Vagina (tissue), 2 donors: ENCODE data around the gene DGCR2. TPM values are rescaled to one million over a fixed set of nuclear protein-coding genes. Genes with fewer than 3 reads are reported as not detected.
"Not testable (repeated sequence)": the region's sequence is repeated elsewhere in the genome, so short reads cannot be mapped to it uniquely, and the experiment has no call there.

Source experiments
- DNase-seq, 2 donors: peaks; one replicate each; pipeline ENCODE4 v3.0.0-alpha.2; 2017; ENCODE audit errors: extremely low spot score in 2 of 2
- H3K27ac ChIP-seq: fragments of 200-600 bp; sonication (generic); one replicate; pipeline ENCODE4 v1.5.1; 2019
- H3K27me3 ChIP-seq: fragments of 200-600 bp; sonication (generic); one replicate; pipeline ENCODE4 v1.5.1; 2019
- H3K36me3 ChIP-seq, 2 donors: fragments of 200-600 bp; sonication (generic); one replicate each; pipeline ENCODE4 v1.5.1; 2017 to 2019
- H3K4me1 ChIP-seq: fragments of 200-600 bp; sonication (generic); one replicate; pipeline ENCODE4 v1.5.1; 2019
- H3K4me3 ChIP-seq, 2 donors: fragments of 200-600 bp; sonication (generic); 1 replicate in 1 of 2; 2 replicates in 1 of 2; pipeline ENCODE4 v1.5.1; 2016 to 2019
- H3K9me3 ChIP-seq: fragments of 200-600 bp; sonication (generic); one replicate; pipeline ENCODE4 v1.5.1; 2019
- POLR2A ChIP-seq, 2 donors: fragments of 450-650 bp; IDR thresholded peaks; one replicate each; pipeline ENCODE4 v1.6.1; 2017; ENCODE audit warnings: antibody characterized with exemption in 2 of 2, mild to moderate bottlenecking in 2 of 2, moderate library complexity in 2 of 2
- POLR2AphosphoS5 ChIP-seq, 2 donors: sonication (generic); formaldehyde crosslinking; IDR thresholded peaks; one replicate each; pipeline ENCODE4 v1.9.0; 2017; ENCODE audit warnings: antibody characterized with exemption in 2 of 2, mild to moderate bottlenecking in 2 of 2, low read depth in 1 of 2; ENCODE audit not compliant: insufficient read depth in 1 of 2
- intact Hi-C: fragments of 100-400 bp; cut with DNase I; formaldehyde crosslinking; loops from one replicate; pipeline ENCODE4 v1.15.1; 2023
- total RNA-seq: library from RNA; depleted of rRNA; stranded (reverse); fragments of >200 nt; gene quantifications from one replicate; pipeline ENCODE4 v1.2.3, GENCODE V29; 2016
- TF ChIP-seq, protein P1 (sequence below), 3 experiments: fragments of 450-650 bp in 2 of 3; fragments of 200-600 bp in 1 of 3; sonication (generic) in 1 of 3; IDR thresholded peaks; one replicate each; pipeline ENCODE4 v1.5.1; 2017 to 2019; ENCODE audit warnings: antibody characterized with exemption in 3 of 3, mild to moderate bottlenecking in 2 of 3, moderate library complexity in 2 of 3

Gene DGCR2
- total RNA-seq, 1 donor from 2014 or later, result 66.3 TPM

DNA sequence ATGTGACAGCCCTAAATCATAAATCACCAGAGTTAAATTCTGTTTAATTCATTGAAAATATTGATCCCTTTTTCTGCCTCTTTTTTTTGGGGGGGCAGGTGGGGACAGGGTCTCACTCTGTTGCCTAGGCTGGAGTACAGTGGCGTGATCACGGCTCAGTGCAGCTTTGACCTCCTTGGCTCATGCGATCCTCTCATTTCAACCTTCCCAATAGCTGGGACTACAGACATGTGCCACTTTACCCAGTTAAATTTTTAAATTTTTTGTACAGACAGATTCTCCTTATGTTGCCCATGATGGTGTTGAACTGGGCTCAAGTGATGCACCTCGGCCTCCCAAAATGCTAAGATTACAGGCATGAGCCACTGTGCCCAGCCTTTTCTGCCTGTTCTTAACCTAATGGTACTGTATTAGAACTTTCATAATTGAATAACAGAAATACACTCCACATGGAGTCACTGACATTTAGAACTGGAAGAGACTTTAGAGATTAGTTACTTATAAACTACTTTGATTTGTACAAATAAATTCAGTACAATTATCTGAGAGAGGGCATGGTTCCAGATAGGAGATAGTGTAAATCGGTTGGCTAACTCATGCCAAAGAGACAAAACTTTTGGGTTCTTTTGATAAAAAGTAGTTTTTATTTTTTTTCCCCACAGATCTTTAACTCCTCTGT, 109.8 kb downstream of the DGCR2 start:
- DNase-seq, result no peak
- Histone ChIP-seq H3K27me3 (no peaks in the 10 kb centered on the region), H3K4me3 (no peak overlapping the region), H3K27ac (no peak overlapping the region), H3K36me3 (no peaks in the 10 kb centered on the region), H3K9me3 (no peaks in the 10 kb centered on the region), H3K4me1 (no peaks in the 10 kb centered on the region)
- intact Hi-C loops, result no loop called here
- TF ChIP-seq POLR2AphosphoS5 (IDR thresholded peaks at IDR 0.05; ENCODE audit: insufficient read depth in 1 of 2, low read depth in 1 of 2), result no peak
- TF ChIP-seq POLR2A (IDR thresholded peaks at IDR 0.05), result no peak
- TF ChIP-seq, protein P1, sequence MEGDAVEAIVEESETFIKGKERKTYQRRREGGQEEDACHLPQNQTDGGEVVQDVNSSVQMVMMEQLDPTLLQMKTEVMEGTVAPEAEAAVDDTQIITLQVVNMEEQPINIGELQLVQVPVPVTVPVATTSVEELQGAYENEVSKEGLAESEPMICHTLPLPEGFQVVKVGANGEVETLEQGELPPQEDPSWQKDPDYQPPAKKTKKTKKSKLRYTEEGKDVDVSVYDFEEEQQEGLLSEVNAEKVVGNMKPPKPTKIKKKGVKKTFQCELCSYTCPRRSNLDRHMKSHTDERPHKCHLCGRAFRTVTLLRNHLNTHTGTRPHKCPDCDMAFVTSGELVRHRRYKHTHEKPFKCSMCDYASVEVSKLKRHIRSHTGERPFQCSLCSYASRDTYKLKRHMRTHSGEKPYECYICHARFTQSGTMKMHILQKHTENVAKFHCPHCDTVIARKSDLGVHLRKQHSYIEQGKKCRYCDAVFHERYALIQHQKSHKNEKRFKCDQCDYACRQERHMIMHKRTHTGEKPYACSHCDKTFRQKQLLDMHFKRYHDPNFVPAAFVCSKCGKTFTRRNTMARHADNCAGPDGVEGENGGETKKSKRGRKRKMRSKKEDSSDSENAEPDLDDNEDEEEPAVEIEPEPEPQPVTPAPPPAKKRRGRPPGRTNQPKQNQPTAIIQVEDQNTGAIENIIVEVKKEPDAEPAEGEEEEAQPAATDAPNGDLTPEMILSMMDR (IDR thresholded peaks at IDR 0.05), result no peak

DNA sequence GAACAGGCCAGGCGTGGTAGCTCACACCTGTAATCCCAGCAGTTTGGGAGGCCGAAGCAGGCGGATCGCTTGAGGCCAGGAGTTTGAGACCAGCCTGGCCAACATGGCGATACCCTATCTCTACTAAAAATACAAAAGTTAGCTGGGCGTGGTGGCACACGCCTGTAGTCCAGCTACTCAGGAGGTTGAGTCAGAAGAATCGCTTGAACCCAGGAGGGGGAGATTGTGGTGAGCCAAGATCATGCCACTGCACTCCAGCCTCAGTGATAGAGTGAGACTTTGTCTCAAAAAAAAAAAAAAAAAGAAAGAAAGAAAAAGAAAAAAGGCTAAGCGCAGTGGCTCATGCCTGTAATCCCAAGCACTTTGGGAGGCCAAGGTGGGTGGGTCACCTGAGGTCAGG, 110.6 kb downstream of the DGCR2 start:
- H3K36me3 ChIP-seq, H3K4me3 ChIP-seq, intact Hi-C loops, DNase-seq, H3K4me1 ChIP-seq, H3K9me3 ChIP-seq, H3K27ac ChIP-seq, H3K27me3 ChIP-seq: not testable (repeated sequence)

DNA sequence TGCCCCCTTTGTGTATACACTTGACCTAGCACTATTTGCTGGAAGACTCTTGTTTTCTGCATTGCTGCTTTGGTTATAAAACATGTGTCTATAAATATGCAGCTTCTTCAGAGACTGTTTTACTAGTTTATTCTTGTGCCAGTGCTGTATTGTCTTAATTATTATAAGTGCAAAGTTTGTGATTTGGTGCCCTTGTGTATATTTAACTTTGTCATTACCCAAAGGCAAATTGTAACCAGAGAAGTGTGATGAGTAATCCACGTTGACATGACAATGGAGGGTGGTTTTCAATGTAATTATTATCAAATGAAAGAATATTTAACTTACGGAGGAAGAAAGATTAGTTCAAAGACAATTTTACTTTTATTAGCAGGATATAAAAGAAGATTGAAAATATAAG, 111.1 kb downstream of the DGCR2 start:
- Histone ChIP-seq H3K4me1 (no peaks in the 10 kb centered on the region), H3K27ac (no peak overlapping the region), H3K9me3 (no peaks in the 10 kb centered on the region), H3K4me3 (no peak overlapping the region), H3K27me3 (no peaks in the 10 kb centered on the region), H3K36me3 (no peaks in the 10 kb centered on the region)
- DNase-seq, result no peak
- TF ChIP-seq POLR2A (IDR thresholded peaks at IDR 0.05), result no peak
- no peak for TF ChIP-seq POLR2AphosphoS5 (IDR thresholded peaks at IDR 0.05; ENCODE audit: insufficient read depth in 1 of 2, low read depth in 1 of 2)
- TF ChIP-seq, protein P1 (IDR thresholded peaks at IDR 0.05), result no peak
- intact Hi-C loops, result no loop called here

DNA sequence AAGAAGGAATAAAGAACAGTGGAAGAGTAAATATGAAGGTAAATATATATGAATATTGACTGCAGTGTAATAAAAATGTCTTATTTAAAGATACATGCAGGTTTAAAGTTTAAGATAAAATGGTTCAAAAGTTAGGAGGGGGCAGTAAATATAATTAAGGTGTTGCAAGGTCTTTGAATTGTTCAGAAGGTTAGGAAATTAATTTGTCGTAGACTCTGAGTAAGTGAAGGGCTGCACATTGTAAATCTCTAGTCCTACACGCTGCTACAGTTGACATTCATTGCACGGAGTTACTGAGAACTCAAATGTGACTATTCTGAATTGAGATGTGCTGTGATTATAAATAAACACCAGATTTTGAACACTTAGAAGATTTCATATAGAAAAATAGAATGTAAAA, 116.3 kb downstream of the DGCR2 start:
- TF ChIP-seq, protein P1 (IDR thresholded peaks at IDR 0.05), result no peak
- no peak for TF ChIP-seq POLR2A (IDR thresholded peaks at IDR 0.05)
- no peak for TF ChIP-seq POLR2AphosphoS5 (IDR thresholded peaks at IDR 0.05; ENCODE audit: insufficient read depth in 1 of 2, low read depth in 1 of 2)
- DNase-seq, result no peak
- Histone ChIP-seq H3K9me3 (no peaks in the 10 kb centered on the region), H3K36me3 (no peaks in the 10 kb centered on the region), H3K4me1 (no peaks in the 10 kb centered on the region), H3K27me3 (no peaks in the 10 kb centered on the region), H3K27ac (no peak overlapping the region), H3K4me3 (no peak overlapping the region)
- intact Hi-C loops, result no loop called here

DNA sequence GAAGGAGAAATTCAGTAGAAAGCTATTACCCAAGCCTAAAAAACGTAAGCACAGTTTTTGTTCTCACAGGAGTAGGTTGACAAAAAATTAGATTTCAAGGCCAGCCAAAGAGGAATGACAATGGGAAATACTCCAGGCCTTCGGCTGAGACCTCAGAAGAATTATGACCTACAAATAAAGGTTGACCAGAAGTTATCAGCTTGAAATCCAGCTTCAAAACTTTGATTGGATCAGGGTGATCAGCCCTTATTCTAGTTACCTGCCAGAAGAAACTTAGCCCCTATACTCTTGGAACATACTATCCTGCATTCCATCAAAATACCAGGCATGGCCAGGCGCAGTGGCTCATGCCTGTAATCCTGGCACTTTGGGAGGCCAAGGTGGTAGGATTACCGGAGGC, 117.7 kb downstream of the DGCR2 start:
- H3K4me3 ChIP-seq, result no peak overlapping the region
- intact Hi-C loops, result no loop called here
- H3K36me3 ChIP-seq, result no peaks in the 10 kb centered on the region
- H3K27ac ChIP-seq, result no peak overlapping the region
- TF ChIP-seq POLR2A (IDR thresholded peaks at IDR 0.05) (no peak), POLR2AphosphoS5 (IDR thresholded peaks at IDR 0.05; ENCODE audit: insufficient read depth in 1 of 2, low read depth in 1 of 2) (no peak)
- TF ChIP-seq, protein P1 (IDR thresholded peaks at IDR 0.05), result no peak
- H3K9me3 ChIP-seq, result no peaks in the 10 kb centered on the region
- DNase-seq, result no peak
- H3K27me3 ChIP-seq, result no peaks in the 10 kb centered on the region
- no peaks in the 10 kb centered on the region for H3K4me1 ChIP-seq
